Neural cell (in vitro differentiated cells): ENCODE results near the gene C1orf87.

ENCODE experiments used
- CTCF ChIP-seq: fragments of 450-650 bp; IDR thresholded peaks from 2 replicates; pipeline ENCODE4 v1.5.1; 2014; ENCODE audit warnings: antibody characterized with exemption, mild to moderate bottlenecking, moderate library complexity; ENCODE audit not compliant: poor library complexity, severe bottlenecking
- TAF1 ChIP-seq: IDR thresholded peaks from 2 replicates; pipeline ENCODE4 v1.6.1; 2012; ENCODE audit warnings: low read depth

DNA sequence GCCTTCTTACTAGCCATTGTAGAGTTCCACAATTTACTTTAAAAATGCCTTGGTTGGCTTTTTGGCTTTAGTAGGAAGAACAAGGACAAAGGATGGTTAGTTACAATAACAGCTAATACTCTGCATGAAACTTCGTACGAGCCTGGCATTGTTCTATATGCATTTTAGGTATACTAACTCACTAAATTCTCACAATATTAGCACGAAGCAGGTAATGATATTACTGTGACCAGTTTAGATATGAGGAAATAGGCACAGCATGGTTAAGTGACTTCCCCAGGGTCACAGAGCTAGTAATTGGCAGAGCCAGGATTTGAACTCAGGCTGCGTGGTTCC lies 96.5 kb downstream of the C1orf87 start:
- no peak for TF ChIP-seq CTCF
- no peak for TF ChIP-seq TAF1
